Peyer's patch (tissue), 4 donors: Measurements from ENCODE around the gene GCA.
A peak's percentile ranks its signal among the peaks of the same experiment; 100 is the strongest.

Source experiments
- POLR2A ChIP-seq, 2 donors: fragments of 450-650 bp; IDR thresholded peaks; one replicate each; pipeline ENCODE4 v1.5.1; 2017; ENCODE audit warnings: antibody characterized with exemption in 2 of 2, mild to moderate bottlenecking in 2 of 2, moderate library complexity in 2 of 2
- TF ChIP-seq, protein P1 (sequence below), 6 experiments: fragments of 450-650 bp in 4 of 6; fragments of 200-600 bp in 2 of 6; sonication (generic) in 1 of 6; IDR thresholded peaks; one replicate each; pipeline ENCODE4 v1.5.1; 2017 to 2019; ENCODE audit warnings: antibody characterized with exemption in 6 of 6, mild to moderate bottlenecking in 3 of 6, moderate library complexity in 1 of 6

DNA sequence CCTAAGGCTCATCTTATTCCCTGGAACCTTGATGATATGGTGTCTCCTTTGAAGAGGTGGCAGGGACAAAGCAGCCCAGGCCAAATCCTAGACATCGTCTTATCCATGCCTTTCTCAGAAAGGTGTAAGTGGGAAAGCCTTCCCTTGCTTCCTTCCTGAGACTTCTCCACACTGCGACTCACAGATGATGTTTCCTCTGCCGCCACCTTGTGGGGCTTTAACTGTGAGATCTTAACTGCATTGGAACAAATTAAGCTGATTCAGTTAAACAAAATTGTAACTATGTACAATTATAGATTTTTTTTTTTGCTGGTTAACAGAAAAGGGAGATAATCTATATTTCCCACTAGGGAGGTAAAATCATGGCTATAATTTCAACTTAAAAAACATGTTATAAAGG lies 10.0 kb upstream of the GCA start:
- no peak for TF ChIP-seq POLR2A (IDR thresholded peaks at IDR 0.05)
- TF ChIP-seq, protein P1, sequence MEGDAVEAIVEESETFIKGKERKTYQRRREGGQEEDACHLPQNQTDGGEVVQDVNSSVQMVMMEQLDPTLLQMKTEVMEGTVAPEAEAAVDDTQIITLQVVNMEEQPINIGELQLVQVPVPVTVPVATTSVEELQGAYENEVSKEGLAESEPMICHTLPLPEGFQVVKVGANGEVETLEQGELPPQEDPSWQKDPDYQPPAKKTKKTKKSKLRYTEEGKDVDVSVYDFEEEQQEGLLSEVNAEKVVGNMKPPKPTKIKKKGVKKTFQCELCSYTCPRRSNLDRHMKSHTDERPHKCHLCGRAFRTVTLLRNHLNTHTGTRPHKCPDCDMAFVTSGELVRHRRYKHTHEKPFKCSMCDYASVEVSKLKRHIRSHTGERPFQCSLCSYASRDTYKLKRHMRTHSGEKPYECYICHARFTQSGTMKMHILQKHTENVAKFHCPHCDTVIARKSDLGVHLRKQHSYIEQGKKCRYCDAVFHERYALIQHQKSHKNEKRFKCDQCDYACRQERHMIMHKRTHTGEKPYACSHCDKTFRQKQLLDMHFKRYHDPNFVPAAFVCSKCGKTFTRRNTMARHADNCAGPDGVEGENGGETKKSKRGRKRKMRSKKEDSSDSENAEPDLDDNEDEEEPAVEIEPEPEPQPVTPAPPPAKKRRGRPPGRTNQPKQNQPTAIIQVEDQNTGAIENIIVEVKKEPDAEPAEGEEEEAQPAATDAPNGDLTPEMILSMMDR (IDR thresholded peaks at IDR 0.05), result peak in 4 of 6 experiments; percentile 29 to 61 (median 54)
